Stimulated activated CD4-positive, alpha-beta T cell treated with anti-CD3 and anti-CD28 coated beads, Interleukin-1b, Interleukin-23, amount 100 ng/mL, for 1 hour (primary cell): ENCODE results near the gene DDX25.
"Not testable (repeated sequence)": the region's sequence is repeated elsewhere in the genome, so short reads cannot be mapped to it uniquely, and the experiment has no call there.

Experiments used
- DNase-seq, 2 donors: peaks; one replicate each; pipeline ENCODE4 v3.0.0-alpha.2; 2020; ENCODE audit warnings: low read depth in 2 of 2

The DDX25 gene

DNA sequence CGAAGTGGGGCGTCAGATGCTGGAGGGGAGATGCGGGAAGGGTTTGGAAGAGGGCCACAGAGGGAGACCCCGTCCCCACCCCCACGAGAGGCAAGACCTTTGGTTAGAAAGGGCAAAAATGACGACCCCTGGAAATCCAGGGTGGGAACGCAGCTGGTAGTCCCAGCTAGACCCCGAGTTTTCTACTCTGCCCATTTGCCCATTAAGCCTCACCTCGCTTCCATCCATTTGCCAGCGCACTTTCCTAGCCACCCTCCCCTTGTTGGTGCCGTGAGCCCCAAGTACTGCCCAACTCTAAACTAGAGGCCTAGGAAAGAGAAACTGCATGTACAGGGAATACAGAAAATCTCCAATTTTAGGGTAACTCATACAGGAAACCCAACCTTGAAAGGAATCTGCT is 370 bp downstream of the DDX25 start:
- DNase-seq: no peak

DNA sequence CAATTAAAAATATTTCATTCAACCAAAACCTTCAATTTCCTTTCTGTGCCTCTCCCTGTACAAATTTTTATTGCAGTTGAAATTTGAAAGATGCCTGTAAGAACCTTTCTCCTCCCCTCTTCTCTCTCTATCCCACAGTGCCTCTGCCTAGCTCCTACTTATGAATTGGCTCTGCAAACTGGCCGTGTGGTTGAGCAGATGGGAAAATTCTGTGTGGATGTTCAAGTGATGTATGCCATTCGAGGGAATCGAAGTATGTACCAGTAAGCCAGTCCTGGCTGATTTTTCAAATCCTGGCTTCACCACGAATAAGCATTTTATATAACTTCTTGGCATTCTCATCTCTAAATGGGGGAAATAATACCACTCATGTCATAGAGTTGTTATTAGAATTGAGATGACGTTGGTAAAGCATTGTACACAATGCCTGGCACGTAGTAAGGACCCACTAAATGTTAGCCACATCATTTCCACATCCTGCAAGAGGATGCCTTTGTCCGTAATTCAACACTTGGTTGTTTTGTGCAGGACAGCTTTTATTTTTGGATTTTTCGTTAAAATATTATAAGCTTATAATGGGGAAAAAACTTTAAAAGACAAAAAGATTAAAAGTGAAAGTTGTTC is 6.0 kb downstream of the DDX25 start:
- no peak for DNase-seq

DNA sequence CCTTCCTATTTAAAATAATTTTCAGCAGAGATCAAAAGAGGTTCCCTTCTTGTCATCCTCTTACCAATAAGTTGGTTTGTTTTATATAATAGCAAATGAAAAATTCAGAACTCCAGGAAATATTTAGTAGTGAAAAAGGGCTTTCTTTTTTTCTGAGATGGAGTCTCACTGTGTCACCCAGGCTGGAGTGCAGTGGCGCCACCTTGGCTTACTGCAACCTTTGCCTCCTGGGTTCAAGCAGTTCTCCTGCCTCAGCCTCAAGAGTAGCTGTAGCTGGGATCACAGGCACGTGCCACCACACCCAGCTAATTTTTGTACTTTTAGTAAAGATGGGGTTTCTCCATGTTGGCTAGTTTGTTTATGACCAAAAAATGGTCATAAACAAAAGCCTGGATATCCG is 10.3 kb downstream of the DDX25 start:
- not testable (repeated sequence) for DNase-seq

DNA sequence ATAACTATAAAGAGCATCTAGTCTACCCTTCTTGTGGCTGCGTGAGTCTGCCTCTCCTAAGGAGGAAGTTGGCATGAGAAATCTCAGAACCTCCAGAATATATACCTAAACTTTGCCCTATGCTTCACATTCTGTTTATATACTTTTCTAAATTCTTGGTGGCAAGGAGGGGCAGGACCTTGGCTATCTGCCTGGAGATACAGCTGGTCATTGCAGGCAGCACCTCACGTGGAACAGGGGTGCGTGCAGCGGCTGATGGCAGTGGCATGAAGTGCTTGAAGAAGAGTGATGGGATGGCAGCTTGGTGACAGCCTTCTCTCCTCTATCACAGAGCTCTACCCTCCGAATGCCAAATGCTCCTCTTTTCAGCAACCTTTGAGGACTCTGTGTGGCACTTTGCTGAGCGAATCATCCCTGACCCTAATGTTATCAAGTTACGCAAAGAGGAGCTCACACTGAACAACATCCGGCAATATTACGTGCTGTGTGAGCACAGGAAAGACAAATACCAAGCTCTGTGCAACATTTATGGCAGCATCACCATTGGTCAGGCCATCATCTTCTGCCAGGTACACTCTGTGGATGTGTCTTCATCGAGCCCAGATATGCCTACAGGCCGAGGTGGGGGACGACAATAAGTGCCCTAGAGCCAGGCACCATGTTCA is 12.5 kb downstream of the DDX25 start:
- DNase-seq: no peak

DNA sequence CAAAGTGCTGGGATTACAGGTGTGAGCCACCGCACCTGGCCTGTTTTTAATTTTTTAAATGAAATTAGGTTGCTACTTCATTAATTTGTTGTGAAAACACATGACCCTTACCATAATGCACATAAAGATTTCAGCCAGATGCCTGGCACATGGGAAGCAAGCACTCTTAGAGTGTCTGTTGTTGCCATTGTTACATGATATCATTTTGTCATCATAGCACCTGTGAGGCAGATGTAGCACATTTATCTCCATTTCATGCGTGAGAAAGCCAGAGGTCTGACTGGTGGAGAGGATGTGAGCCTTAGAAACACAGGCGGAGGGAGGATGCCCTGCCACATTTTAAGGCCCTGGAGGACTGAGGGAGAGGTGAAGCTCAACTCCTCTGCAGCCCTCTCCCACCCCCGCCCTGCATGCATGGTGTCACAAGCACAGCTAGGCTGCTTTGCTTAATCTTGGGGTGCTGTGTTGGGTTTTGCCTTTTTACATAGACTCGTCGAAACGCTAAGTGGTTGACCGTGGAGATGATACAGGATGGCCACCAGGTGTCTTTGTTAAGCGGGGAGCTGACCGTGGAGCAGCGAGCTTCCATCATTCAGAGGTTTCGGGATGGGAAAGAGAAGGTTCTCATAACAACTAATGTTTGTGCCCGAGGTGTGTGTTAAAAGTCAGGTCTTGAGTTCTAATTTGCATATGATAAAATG is 14.0 kb downstream of the DDX25 start:
- DNase-seq: no peak

DNA sequence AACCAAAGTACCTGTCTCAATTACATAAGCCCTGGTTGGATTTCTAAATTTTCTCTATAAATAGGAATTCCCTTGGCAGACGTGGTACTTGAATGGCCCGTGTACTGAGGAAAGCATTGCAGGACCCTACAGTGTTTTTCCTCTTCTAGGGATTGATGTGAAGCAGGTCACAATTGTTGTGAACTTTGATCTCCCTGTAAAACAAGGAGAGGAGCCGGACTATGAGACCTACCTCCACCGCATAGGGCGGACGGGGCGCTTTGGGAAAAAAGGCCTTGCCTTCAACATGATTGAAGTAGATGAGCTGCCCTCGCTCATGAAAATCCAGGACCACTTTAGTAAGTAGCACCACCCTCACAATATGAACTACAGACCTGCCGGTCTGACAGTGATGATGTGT is 16.7 kb downstream of the DDX25 start:
- DNase-seq: no peak

DNA sequence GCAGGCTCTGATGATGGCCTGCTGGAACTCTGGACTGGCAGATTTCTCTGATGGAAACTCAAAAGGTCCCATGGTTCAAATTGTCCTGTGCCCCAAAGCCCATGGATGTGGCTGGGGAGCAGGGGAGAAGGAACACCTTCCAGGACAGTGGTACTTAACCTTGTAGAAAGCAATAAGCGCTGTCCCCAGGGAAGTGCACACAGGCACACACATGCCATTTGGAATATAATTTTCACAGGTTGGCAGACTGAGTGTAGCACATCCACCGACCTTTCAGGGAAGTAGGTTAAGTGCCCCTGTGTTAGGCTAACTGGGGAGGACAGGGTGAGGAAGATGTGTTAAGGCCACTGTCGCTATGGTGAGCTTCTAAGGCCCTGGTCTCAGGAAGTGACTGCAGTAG is 17.8 kb downstream of the DDX25 start:
- DNase-seq: no peak

DNA sequence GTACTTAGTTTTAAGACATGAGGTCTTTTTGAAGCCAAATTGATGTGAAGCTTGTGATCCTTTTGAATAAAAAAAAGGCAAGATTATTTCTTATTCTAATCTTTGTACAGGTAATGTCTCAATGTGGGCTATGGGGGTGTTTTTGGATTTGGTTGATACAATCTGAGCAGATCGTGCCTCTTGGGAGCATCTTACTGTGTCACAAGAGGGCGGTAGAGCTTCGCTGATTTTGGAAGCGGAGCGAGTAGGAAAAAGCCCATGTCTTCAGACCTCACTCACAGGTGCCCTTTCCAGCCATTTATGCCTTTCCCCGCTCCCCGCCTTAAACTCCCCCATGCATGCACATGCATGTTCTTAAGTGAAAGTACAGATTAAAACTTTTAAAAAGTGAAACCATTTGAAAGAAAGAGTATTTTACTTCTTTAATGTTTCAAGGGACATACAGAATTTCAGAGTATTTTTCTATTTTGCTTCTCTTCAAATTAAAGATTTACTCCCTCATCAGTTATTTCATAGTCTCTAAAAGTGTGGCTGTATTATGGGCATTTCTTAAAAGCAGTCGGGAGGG is 18.8 kb downstream of the DDX25 start:
- peak in 1 of 2 donors; percentile 6 for DNase-seq

DNA sequence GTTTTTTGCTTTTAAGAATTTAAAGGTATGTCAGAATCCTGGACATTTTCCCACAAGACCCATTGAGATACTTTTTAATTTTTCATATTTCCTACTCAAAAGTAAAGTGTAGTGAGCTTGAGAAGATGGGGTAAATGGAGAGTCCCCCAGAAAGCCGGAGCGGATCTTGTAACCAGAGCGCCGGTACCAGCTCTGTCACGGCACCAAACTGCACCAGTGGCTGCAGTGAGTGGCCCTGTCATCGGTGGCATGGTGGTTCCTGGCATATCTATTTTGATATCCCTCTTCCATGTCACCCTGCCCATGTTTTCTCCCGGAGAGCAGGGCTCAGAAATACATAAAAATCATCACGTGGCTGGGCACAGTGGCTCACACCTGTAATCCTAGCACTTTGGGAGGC is 19.3 kb downstream of the DDX25 start:
- no peak for DNase-seq

DNA sequence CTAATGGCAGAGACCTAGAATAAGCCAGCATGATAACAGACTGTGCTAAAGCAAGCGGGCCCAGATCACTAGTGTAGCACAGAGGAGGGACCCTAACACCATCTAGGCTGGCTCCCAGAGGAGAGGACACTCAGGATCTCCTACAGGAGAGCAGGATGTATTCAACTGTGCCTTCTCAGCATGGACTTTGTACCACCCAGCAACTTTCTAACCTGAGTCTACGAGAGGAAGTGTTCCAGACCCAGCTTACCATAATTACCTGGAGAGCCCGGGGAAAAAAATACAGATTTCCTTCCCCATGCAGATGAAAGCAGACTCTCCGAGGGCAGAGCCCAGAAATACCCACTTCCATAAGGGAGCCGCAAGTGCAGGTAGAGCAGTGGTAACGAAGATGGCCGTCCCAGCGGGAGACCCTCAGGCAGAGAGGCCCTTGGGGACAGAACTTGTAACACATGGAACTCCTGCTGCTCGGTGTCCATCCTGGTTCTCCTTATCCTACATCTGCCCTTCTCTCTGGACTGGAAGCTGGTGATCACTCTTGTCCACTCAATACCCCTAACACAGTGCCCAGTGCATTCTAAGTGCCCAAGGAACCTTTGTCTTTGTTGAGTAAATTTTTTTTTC is 20.2 kb downstream of the DDX25 start:
- DNase-seq: no peak

DNA sequence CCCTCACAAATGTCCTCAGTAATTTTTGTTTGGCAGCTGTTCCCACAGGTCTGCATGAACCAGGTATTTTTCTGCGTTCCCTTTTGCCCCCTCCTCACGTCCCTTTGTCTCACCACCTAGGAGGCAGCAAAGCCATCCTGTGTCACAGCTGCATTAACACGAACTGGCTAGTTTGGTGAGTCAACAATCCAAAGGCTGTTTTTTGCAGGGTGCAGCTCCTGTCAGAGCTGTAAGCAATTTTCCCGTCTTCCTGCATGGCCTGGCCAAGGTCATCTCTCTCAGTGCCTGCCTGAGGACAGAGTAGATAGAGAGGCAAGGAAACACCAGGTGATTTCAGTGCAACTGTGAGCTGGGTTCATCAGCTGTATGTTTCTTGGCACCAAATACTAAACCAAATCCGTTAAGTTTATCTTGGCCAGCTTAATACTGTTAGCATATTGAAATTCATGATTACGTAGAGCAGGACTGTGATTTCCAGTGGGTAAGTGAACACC is 21.0 kb downstream of the DDX25 start:
- DNase-seq: no peak

DNA sequence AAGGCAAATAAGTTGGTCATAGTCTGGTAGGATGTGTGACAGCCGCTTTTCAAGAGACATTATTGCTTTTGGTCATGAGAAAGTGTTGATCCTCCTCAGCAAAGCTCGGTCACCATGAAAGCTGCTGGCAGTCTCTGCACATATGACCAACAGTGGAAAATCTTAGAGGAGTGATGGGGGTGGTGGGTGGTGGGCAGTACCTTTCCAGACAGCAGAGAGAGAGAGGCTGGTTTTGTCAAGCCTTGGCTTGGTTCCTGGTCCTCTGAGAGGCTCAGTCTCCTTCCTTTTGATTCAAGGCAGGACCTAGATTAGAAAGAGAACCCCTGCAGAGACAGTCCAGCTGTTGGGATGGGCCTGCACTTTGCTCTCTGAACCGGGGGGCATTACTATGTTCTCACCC is 21.5 kb downstream of the DDX25 start:
- no peak for DNase-seq

DNA sequence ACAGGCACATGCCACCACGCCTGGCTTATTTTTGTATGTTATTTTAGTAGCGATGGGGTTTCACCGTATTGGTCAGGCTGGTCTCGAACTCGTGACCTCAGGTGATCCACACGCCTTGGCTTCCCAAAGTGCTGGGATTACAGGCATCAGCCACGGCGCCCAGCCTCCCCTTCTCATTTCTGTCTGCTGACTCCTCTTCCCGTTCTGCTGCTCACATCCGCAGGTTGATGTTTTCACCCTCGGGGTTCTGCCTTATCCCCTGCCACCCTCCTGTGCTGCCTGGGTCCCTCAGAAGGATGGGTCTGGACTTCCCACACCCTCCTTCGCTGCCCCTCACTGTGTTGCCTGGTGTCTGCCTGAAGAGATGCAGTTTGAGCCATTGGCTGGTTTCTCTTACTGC is 22.4 kb downstream of the DDX25 start:
- no peak for DNase-seq

DNA sequence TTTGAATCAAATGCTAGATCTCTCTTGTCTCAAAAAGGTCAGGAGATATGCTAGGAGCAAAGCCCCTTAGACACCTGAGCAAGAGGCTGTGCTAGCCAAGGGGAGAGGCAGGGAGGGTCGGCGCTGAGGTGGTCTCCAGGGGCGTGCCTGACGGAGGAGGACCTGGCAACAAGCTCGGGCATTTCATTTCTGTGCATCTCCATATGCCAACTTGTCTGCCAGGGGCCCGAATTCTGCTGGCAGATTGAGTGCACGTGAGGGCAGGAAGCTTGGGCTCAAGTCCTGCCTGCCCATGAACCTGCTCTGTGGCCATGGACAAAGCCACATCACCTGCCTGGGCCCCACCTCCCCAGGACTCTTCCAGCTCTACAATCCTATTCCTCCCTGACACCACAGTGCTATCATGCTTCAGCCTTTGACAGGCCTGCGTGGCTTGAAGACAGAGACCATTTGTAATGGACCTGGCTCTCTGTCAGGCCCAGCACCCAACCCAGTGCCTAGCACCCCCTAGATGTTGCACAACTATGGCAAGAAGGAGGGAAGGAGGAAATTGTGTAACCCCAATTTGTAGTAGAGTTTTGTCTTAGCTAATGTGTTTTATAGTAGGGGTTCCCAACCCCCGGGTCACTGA is 25.3 kb downstream of the DDX25 start:
- DNase-seq: no peak

DNA sequence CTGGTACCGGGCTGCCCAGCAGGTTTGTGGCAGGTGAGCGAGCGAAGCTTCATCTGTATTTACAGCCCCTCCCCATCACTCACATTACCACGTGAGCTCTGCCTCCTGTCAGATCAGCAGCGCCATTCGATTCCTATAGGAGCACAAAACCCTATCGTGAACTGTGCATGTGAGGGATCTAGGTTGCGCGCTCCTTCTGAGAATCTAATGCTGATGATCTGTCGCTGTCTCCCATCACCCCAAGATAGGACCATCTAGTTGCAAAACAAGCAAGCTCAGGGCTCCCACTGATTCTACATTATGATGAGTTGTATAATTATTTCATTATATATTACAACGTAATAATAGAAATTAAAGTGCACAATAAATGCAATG is 25.8 kb downstream of the DDX25 start:
- no peak for DNase-seq

DNA sequence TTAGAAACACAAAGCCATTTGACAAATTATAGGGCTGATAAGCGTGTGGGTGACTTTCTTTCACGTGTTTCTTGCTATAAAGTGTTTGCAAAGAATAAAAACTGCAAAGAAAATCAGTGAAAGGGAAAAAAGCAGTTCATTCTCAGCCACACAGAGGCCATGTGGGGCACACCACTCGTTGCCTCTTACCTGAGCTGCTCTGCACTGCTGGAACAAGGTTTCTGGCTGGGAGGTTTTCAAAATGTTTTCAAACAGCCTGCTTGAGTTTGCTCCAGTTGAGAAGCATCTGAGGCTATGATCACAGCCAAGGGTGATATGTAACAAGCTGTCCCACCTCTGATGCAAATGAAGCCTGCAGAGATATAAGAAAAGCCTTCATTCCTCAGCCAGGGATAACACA is 26.8 kb downstream of the DDX25 start:
- DNase-seq: no peak

DNA sequence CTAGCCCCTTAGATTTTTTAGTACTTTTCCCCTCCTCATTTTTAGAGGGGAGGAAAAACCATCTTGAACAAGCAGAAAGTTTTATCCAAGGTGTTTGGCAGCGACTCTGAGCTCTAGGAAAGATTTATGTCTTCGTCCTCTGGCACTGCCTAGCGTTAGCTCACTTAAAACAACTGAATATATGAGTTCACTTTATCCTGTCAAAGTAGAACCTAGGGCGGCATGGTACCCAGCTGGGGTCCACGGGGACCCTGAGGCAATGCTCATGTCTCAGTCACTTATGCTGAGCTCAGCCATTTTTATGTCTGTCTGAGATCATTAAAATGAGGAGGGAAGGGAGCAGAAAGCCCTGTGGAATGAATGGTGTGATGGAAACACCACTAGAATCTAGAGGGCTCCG is 27.4 kb downstream of the DDX25 start:
- DNase-seq: no peak

DNA sequence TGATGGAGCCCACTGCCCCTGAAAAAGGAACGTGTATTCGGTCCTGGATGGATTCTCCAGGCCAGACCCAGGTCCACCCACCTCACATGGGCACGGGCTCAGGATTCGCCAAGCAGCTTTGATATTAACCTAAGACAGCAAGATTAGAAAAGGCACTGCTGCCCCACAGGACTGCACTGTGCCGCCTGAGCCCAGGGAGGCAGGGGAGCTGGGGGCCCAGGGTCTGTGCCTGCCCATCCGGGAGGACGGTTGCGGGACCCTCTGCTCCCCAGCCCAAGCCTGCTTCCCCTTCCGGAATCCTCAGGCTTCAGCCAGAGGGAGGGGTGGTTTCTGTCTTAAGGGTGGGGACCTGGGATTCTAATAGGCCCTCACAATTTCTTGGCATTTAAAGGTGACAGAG is 28.0 kb downstream of the DDX25 start:
- DNase-seq: no peak

DNA sequence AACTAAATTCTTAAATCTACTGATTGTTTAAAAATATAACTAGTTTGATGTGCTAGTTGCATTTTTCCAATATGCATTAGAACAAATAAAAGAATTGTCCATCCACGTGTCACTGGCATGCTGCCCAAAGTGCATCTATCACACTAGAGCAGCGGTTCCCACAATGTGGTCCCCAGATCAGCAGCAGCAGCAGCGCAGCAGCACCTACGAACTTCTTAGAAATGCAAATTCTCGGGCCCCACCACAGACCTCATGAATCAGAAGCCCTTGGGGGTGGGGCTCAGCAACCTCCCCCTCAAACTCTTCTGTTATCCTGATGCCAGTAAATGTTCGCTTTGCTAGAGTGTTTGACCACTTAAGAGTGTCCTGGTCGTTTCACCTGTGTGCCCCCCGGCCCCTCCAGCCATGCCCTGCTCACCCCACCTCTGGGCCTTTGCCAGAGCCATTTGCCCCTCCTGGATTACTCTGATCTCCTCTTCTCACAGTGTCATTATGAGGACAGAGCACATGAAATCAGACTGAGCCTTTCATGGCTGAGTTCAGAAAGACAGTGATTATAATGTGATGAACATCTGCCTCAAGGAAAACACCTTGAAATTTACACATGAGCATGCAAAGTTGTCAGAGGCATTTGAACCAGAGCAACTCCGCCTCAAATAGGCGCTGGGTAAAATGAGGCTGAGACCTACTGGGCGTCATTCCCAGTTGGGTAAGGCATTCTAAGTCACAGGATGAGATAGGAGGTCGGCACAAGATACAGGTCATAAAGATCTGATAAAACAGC is 28.9 kb downstream of the DDX25 start:
- DNase-seq: no peak

DNA sequence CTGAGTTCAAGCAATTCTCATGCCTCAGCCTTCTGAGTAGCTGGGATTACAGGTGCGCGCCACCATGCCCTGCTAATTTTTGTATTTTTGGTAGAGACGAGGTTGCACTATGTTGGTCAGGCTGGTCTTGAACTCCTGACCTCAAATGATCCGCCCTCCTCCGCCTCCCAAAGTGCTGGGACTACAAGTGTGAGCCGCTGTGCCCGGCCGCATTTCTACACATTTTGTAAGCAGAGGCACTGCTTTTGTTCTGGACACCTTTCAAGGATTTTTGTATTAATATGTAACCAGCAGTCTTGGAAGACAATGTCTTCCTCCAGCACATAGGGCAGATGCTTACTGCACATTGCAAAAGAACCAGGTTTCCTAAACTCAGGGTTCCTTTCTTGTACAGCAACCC is 30.2 kb downstream of the DDX25 start:
- no peak for DNase-seq

DNA sequence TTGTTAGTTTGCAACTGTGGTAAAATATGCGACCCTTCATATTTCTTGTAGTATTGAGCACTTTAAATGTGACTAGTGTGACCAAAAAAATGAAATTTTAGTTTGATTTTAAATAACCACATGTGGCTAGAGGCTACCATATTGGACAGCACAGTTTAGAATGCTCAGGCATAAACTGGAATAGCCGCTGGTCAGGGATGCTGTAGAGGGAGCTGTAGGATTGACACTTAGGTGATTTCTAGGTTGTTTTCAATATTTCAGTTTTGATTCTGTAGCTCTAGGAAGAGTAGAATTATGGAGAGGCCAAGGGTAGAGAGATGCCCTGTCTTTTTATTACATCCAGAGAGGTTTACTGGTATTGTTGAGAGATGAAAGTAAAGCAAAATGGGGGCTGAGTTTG is 30.7 kb downstream of the DDX25 start:
- no peak for DNase-seq
